H9 (cell line): Measurements from ENCODE around the gene ACO1. TPM values are rescaled to one million over a fixed set of nuclear protein-coding genes. Genes with fewer than 3 reads are reported as not detected.

Experiments used
- DNase-seq: peaks from one replicate; pipeline ENCODE4 v3.0.0-alpha.2; 2017
- H2AFZ ChIP-seq: one replicate; pipeline ENCODE4 v1.6.1; 2013; ENCODE audit warnings: mild to moderate bottlenecking, low read length, control low read depth, moderate library complexity
- H2AK5ac ChIP-seq: 2 replicates; pipeline ENCODE4 v1.6.1; 2013; ENCODE audit warnings: low read length, control low read depth, mixed read lengths; ENCODE audit not compliant: insufficient read length
- H2BK120ac ChIP-seq: one replicate; pipeline ENCODE4 v1.6.1; 2013; ENCODE audit warnings: low read depth, mild to moderate bottlenecking, low read length, control low read depth, inconsistent platforms; ENCODE audit not compliant: poor library complexity, severe bottlenecking
- H2BK12ac ChIP-seq: 2 replicates; pipeline ENCODE4 v1.6.1; 2013; ENCODE audit warnings: low read length, control low read depth, mixed read lengths, low read depth; ENCODE audit not compliant: insufficient read length
- H2BK15ac ChIP-seq: 2 replicates; pipeline ENCODE4 v1.6.1; 2013; ENCODE audit warnings: low read depth, low read length, control low read depth
- H2BK20ac ChIP-seq: one replicate; pipeline ENCODE4 v1.6.1; 2013; ENCODE audit warnings: low read depth, mild to moderate bottlenecking, low read length, control low read depth, inconsistent platforms; ENCODE audit not compliant: poor library complexity, severe bottlenecking
- H2BK5ac ChIP-seq: 2 replicates; pipeline ENCODE4 v1.6.1; 2013; ENCODE audit warnings: low read length, control low read depth, mixed read lengths; ENCODE audit not compliant: insufficient read length
- H3K14ac ChIP-seq: 2 replicates; pipeline ENCODE4 v1.6.1; 2013; ENCODE audit warnings: low read length, control low read depth; ENCODE audit not compliant: insufficient read depth
- H3K18ac ChIP-seq: 2 replicates; pipeline ENCODE4 v1.6.1; 2013; ENCODE audit warnings: low read depth, mild to moderate bottlenecking, mixed read lengths, low read length, control low read depth; ENCODE audit not compliant: insufficient read length
- H3K23ac ChIP-seq: 2 replicates; pipeline ENCODE4 v1.6.1; 2013; ENCODE audit warnings: low read length, control low read depth, mixed read lengths, low read depth; ENCODE audit not compliant: insufficient read length
- H3K23me2 ChIP-seq: 2 replicates; pipeline ENCODE4 v1.6.1; 2013; ENCODE audit warnings: low read depth, mild to moderate bottlenecking, mixed read lengths, low read length, control low read depth; ENCODE audit not compliant: insufficient read length, poor library complexity, severe bottlenecking
- H3K27ac ChIP-seq: 2 replicates; pipeline ENCODE4 v1.5.1; 2013; ENCODE audit warnings: low read length, control low read depth, mixed read lengths, low read depth; ENCODE audit not compliant: insufficient read length
- H3K27me3 ChIP-seq: 2 replicates; pipeline ENCODE4 v1.6.1; 2013; ENCODE audit warnings: low read length, control low read depth, inconsistent platforms; ENCODE audit not compliant: insufficient read depth
- H3K4ac ChIP-seq: 2 replicates; pipeline ENCODE4 v1.6.1; 2013; ENCODE audit warnings: low read depth, mild to moderate bottlenecking, control low read depth, inconsistent platforms, low read length, moderate library complexity
- H3K4me1 ChIP-seq: 2 replicates; pipeline ENCODE4 v1.6.1; 2013; ENCODE audit warnings: low read length, control low read depth, inconsistent platforms; ENCODE audit not compliant: insufficient read depth
- H3K4me2 ChIP-seq: 2 replicates; pipeline ENCODE4 v1.6.1; 2013; ENCODE audit warnings: low read length, control low read depth, mixed read lengths; ENCODE audit not compliant: insufficient read length, insufficient read depth
- H3K56ac ChIP-seq: 2 replicates; pipeline ENCODE4 v1.6.1; 2013; ENCODE audit warnings: low read depth, mild to moderate bottlenecking, mixed read lengths, low read length, control low read depth; ENCODE audit not compliant: insufficient read length
- H3K79me1 ChIP-seq: 2 replicates; pipeline ENCODE4 v1.6.1; 2013; ENCODE audit warnings: low read depth, mild to moderate bottlenecking, moderate library complexity, low read length, control low read depth, inconsistent platforms; ENCODE audit not compliant: insufficient read depth, poor library complexity, severe bottlenecking
- H3K79me2 ChIP-seq: 2 replicates; pipeline ENCODE4 v1.6.1; 2013; ENCODE audit warnings: low read length, control low read depth, inconsistent platforms; ENCODE audit not compliant: insufficient read depth
- H3K9ac ChIP-seq: 2 replicates; pipeline ENCODE4 v1.6.1; 2013; ENCODE audit warnings: low read length, control low read depth, mixed read lengths; ENCODE audit not compliant: insufficient read length; ENCODE audit errors: extremely low read depth
- H3K9me3 ChIP-seq: one replicate; pipeline ENCODE4 v1.6.1; 2013; ENCODE audit warnings: low read depth, low read length, inconsistent platforms; ENCODE audit not compliant: control insufficient read depth
- H3T11ph ChIP-seq: one replicate; pipeline ENCODE4 v1.6.1; 2013; ENCODE audit warnings: mild to moderate bottlenecking, low read length, control low read depth, inconsistent platforms
- H4K20me1 ChIP-seq: one replicate; pipeline ENCODE4 v1.6.1; 2013; ENCODE audit not compliant: control insufficient read depth, insufficient read length, insufficient read depth
- H4K5ac ChIP-seq: 2 replicates; pipeline ENCODE4 v1.6.1; 2013; ENCODE audit warnings: low read depth, mild to moderate bottlenecking, mixed read lengths, low read length, control low read depth; ENCODE audit not compliant: insufficient read length
- H4K8ac ChIP-seq: replicated peaks from 2 replicates; pipeline ENCODE4 v1.6.1; 2013; ENCODE audit warnings: low read length, control low read depth, mixed read lengths, low read depth; ENCODE audit not compliant: insufficient read length
- H4K91ac ChIP-seq: 2 replicates; pipeline ENCODE4 v1.6.1; 2013; ENCODE audit warnings: low read depth, mild to moderate bottlenecking, moderate library complexity, mixed read lengths, low read length, control low read depth; ENCODE audit not compliant: insufficient read length
- H3K27ac Mint-ChIP-seq, 3 experiments: 2 replicates in 2 of 3; 3 replicates in 1 of 3; pipeline ENCODE4 v1.8.0; 2020 to 2021; ENCODE audit warnings: mixed read lengths in 3 of 3, mild to moderate bottlenecking in 1 of 3, moderate library complexity in 1 of 3
- H3K27me3 Mint-ChIP-seq: 2 replicates; pipeline ENCODE4 v1.8.0; 2021; ENCODE audit warnings: low read depth, mild to moderate bottlenecking, moderate library complexity, mixed read lengths
- H3K36me3 Mint-ChIP-seq, 3 experiments: 2 replicates in 2 of 3; 3 replicates in 1 of 3; pipeline ENCODE4 v1.8.0; 2020 to 2021; ENCODE audit warnings: low read depth in 3 of 3, mixed read lengths in 3 of 3; ENCODE audit not compliant: insufficient read depth in 1 of 3
- H3K4me1 Mint-ChIP-seq, 2 experiments: 2 replicates each; pipeline ENCODE4 v1.8.0; 2020; ENCODE audit warnings: mixed read lengths in 2 of 2
- H3K4me3 Mint-ChIP-seq, 2 experiments: 2 replicates in 1 of 2; 3 replicates in 1 of 2; pipeline ENCODE4 v1.8.0; 2020 to 2021; ENCODE audit warnings: mild to moderate bottlenecking in 2 of 2, mixed read lengths in 2 of 2, moderate library complexity in 1 of 2
- H3K9me3 Mint-ChIP-seq, 2 experiments: 2 replicates in 1 of 2; 3 replicates in 1 of 2; pipeline ENCODE4 v1.8.0; 2020; ENCODE audit warnings: mild to moderate bottlenecking in 2 of 2, mixed read lengths in 2 of 2, moderate library complexity in 1 of 2
- total RNA-seq: library from RNA; stranded (reverse); gene quantifications from 2 replicates; pipeline ENCODE4 v1.2.1, GENCODE V29; 2021
- TF ChIP-seq, protein P1 (sequence below): fragments of 200-600 bp; sonication (generic); conservative IDR thresholded peaks from 3 replicates; pipeline ENCODE4 v1.8.0; 2021; ENCODE audit warnings: antibody characterized with exemption, mild to moderate bottlenecking

The ACO1 gene
- total RNA-seq, 1 experiment from 2014 or later, result 44.5 TPM

GRCh38 chr9:32413424-32413823 lies 29.0 kb downstream of the ACO1 start:
- no peak overlapping the region for H2AK5ac ChIP-seq
- H3K4me3 Mint-ChIP-seq, result no peak overlapping the region
- no peak for DNase-seq
- no peak overlapping the region for H2AFZ ChIP-seq
- H2BK120ac ChIP-seq, result no peak overlapping the region
- no peaks in the 10 kb centered on the region for H3K9me3 Mint-ChIP-seq
- H3K23ac ChIP-seq, result no peak overlapping the region
- no peaks in the 10 kb centered on the region for H3K23me2 ChIP-seq
- no peaks in the 10 kb centered on the region for H3K27me3 ChIP-seq
- no peak overlapping the region for H3K56ac ChIP-seq
- no peaks in the 10 kb centered on the region for H4K20me1 ChIP-seq
- H3K4me1 Mint-ChIP-seq, result no peaks in the 10 kb centered on the region
- TF ChIP-seq, protein P1, sequence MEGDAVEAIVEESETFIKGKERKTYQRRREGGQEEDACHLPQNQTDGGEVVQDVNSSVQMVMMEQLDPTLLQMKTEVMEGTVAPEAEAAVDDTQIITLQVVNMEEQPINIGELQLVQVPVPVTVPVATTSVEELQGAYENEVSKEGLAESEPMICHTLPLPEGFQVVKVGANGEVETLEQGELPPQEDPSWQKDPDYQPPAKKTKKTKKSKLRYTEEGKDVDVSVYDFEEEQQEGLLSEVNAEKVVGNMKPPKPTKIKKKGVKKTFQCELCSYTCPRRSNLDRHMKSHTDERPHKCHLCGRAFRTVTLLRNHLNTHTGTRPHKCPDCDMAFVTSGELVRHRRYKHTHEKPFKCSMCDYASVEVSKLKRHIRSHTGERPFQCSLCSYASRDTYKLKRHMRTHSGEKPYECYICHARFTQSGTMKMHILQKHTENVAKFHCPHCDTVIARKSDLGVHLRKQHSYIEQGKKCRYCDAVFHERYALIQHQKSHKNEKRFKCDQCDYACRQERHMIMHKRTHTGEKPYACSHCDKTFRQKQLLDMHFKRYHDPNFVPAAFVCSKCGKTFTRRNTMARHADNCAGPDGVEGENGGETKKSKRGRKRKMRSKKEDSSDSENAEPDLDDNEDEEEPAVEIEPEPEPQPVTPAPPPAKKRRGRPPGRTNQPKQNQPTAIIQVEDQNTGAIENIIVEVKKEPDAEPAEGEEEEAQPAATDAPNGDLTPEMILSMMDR, result no peak
- H2BK20ac ChIP-seq, result no peak overlapping the region
- no peak overlapping the region for H3K9ac ChIP-seq
- H3K4me1 ChIP-seq, result no peaks in the 10 kb centered on the region
- no peak overlapping the region for H2BK15ac ChIP-seq
- 0 out of 7 replicates have a peak overlapping the region, but pooled peaks of 1 of the 3 experiments have one; percentile 28 for H3K27ac Mint-ChIP-seq
- no peak overlapping the region for H3K18ac ChIP-seq
- H3K14ac ChIP-seq, result no peak overlapping the region
- no peak overlapping the region for H4K91ac ChIP-seq
- no peak overlapping the region for H3K27ac ChIP-seq
- H3K36me3 Mint-ChIP-seq, result peaks cover 13 to 35% (median 23%) of the 10 kb centered on the region in 3 experiments; a peak in 6 of 7 replicates
- no peaks in the 10 kb centered on the region for H3K27me3 Mint-ChIP-seq
- H2BK12ac ChIP-seq, result no peak overlapping the region
- no peak overlapping the region for H3T11ph ChIP-seq
- H2BK5ac ChIP-seq, result no peak overlapping the region
- H4K5ac ChIP-seq, result no peak overlapping the region
- no peaks in the 10 kb centered on the region for H3K79me2 ChIP-seq
- no peaks in the 10 kb centered on the region for H3K9me3 ChIP-seq
- H3K4me2 ChIP-seq, result no peak overlapping the region
- H4K8ac ChIP-seq, result no peak overlapping the region
- no peaks in the 10 kb centered on the region for H3K79me1 ChIP-seq
- no peak overlapping the region for H3K4ac ChIP-seq
